Activated naive CD8-positive, alpha-beta T cell treated with anti-CD3 and anti-CD28 coated beads, Interleukin-2, amount 50 U/mL, for 24 hours (primary cell): ENCODE data around the gene HINT3.
"Not testable (repeated sequence)": the region's sequence is repeated elsewhere in the genome, so short reads cannot be mapped to it uniquely, and the experiment has no call there.

Experiments used
- ATAC-seq: fragments of 150-1000 bp; cut with Tn5 transposase; one replicate; pipeline ENCODE4 v1.10.0; 2021
- DNase-seq: peaks from one replicate; pipeline ENCODE4 v3.0.0; 2021
- H3K27ac Mint-ChIP-seq: one replicate; pipeline ENCODE4 v1.8.0; 2021; ENCODE audit warnings: mild to moderate bottlenecking, mixed read lengths
- H3K27me3 Mint-ChIP-seq: one replicate; pipeline ENCODE4 v1.8.0; 2021; ENCODE audit warnings: mixed read lengths
- H3K36me3 Mint-ChIP-seq: one replicate; pipeline ENCODE4 v1.8.0; 2021; ENCODE audit warnings: low read depth, mixed read lengths
- H3K4me1 Mint-ChIP-seq: one replicate; pipeline ENCODE4 v1.8.0; 2021; ENCODE audit warnings: mixed read lengths
- H3K4me3 Mint-ChIP-seq: one replicate; pipeline ENCODE4 v1.8.0; 2021; ENCODE audit warnings: mild to moderate bottlenecking, moderate library complexity, mixed read lengths
- H3K9me3 Mint-ChIP-seq: one replicate; pipeline ENCODE4 v1.8.0; 2021; ENCODE audit warnings: mixed read lengths

Gene HINT3

GRCh38 chr6:125947615-125948014 is 9.0 kb upstream of the HINT3 start:
- H3K27ac Mint-ChIP-seq, result no peak overlapping the region
- peaks cover 10% of the 10 kb centered on the region for H3K27me3 Mint-ChIP-seq
- H3K4me3 Mint-ChIP-seq, result no peak overlapping the region
- DNase-seq (no peak), ATAC-seq (no peak)
- H3K9me3 Mint-ChIP-seq, result no peaks in the 10 kb centered on the region
- no peaks in the 10 kb centered on the region for H3K36me3 Mint-ChIP-seq
- peaks cover 13% of the 10 kb centered on the region for H3K4me1 Mint-ChIP-seq

- H3K27ac Mint-ChIP-seq, result no peak overlapping the region
- H3K4me3 Mint-ChIP-seq, result no peak overlapping the region
- H3K27me3 Mint-ChIP-seq, result peaks cover 10% of the 10 kb centered on the region
- H3K9me3 Mint-ChIP-seq, result no peaks in the 10 kb centered on the region
- ATAC-seq (no peak), DNase-seq (no peak)
- peaks cover 13% of the 10 kb centered on the region for H3K4me1 Mint-ChIP-seq
- no peaks in the 10 kb centered on the region for H3K36me3 Mint-ChIP-seq
Measured at GRCh38 chr6:125948455-125948854, 8.1 kb upstream of the HINT3 start.

GRCh38 chr6:125949069-125949468 is 7.5 kb upstream of the HINT3 start:
- DNase-seq, result no peak
- peaks cover 7% of the 10 kb centered on the region for H3K4me1 Mint-ChIP-seq
- no peak overlapping the region for H3K27ac Mint-ChIP-seq
- no peak overlapping the region for H3K4me3 Mint-ChIP-seq
- H3K27me3 Mint-ChIP-seq, result peaks cover 10% of the 10 kb centered on the region
- H3K36me3 Mint-ChIP-seq, result no peaks in the 10 kb centered on the region
- no peaks in the 10 kb centered on the region for H3K9me3 Mint-ChIP-seq
- ATAC-seq, result no peak

GRCh38 chr6:125950293-125950692 is 6.3 kb upstream of the HINT3 start:
- H3K36me3 Mint-ChIP-seq, result no peaks in the 10 kb centered on the region
- H3K27me3 Mint-ChIP-seq, result peaks cover 10% of the 10 kb centered on the region
- H3K4me3 Mint-ChIP-seq, result no peak overlapping the region
- DNase-seq (no peak), ATAC-seq (no peak)
- H3K9me3 Mint-ChIP-seq, result no peaks in the 10 kb centered on the region
- H3K4me1 Mint-ChIP-seq, result peaks cover 9% of the 10 kb centered on the region
- H3K27ac Mint-ChIP-seq, result no peak overlapping the region

GRCh38 chr6:125950716-125951115 is 5.9 kb upstream of the HINT3 start:
- H3K36me3 Mint-ChIP-seq, H3K4me1 Mint-ChIP-seq, ATAC-seq, H3K27ac Mint-ChIP-seq, H3K9me3 Mint-ChIP-seq, H3K4me3 Mint-ChIP-seq, DNase-seq: not testable (repeated sequence)
- H3K27me3 Mint-ChIP-seq, result peaks cover 10% of the 10 kb centered on the region

- no peaks in the 10 kb centered on the region for H3K9me3 Mint-ChIP-seq
- ATAC-seq (no peak), DNase-seq (no peak)
- H3K4me3 Mint-ChIP-seq, result no peak overlapping the region
- H3K27me3 Mint-ChIP-seq, result peaks cover 10% of the 10 kb centered on the region
- no peak overlapping the region for H3K27ac Mint-ChIP-seq
- no peaks in the 10 kb centered on the region for H3K36me3 Mint-ChIP-seq
- H3K4me1 Mint-ChIP-seq, result peaks cover 9% of the 10 kb centered on the region
Measured at GRCh38 chr6:125951323-125951722, 5.2 kb upstream of the HINT3 start.

DNA sequence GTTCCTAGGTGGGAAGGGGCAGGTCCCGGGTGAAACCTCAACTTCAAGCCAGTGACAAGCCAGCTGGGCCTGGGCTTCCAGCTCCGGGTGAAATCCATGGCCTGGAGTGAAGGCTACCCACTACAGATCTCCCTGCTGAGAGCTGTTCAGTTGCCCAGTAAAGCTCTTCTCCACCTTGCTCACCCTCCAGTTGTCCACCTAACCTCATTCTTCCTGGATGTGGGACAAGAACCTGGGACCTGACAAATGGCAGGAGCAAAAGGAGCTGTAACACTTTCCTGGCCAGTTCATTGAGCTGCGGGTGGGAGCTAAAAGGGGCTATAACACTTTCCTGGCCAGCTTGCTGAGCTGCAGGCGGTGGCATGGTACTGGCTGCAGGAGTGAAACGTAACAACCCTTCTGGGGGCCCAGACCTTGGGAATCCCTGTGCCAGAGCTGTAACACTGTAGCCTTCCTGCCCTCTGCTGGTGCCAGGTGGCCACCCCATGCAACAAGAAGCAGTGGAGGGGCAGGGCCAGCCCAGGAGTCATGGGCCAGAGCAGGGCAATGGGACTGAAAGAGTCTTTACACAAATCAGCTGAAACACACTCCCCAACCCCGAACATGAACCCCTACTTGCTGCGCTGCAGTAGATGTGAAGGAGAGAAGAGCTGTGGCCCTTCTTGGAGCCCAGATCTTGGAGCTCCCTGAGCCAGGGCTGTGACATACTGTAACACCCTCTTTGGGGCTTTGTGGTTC is 3.6 kb upstream of the HINT3 start:
- DNase-seq, result peak; percentile 34
- peak; percentile 34 for ATAC-seq
- Mint-ChIP-seq H3K4me3 (no peak overlapping the region), H3K36me3 (no peaks in the 10 kb centered on the region), H3K27ac (no peak overlapping the region), H3K9me3 (no peaks in the 10 kb centered on the region), H3K27me3 (peaks cover 10% of the 10 kb centered on the region), H3K4me1 (peaks cover 8% of the 10 kb centered on the region)

DNA sequence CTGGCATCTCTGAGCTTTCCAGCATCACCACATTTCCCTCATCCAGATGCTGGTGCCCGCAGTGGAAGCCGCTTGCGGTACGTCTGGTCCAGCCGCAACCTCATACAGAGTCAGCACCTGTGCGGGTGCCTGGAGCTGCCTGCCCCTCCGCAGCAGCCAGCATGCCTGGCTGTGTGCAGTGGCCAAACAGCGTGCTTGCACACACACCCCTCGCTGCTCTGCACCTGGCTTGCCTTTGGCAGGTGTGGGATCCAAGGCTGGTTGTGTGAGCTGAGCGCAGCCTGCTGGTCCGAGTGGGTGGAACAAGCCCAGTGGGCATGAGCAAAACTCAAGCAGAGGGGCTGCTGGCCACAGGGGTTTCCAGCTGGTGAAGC is 3.1 kb upstream of the HINT3 start:
- Mint-ChIP-seq H3K27ac (no peak overlapping the region), H3K36me3 (no peaks in the 10 kb centered on the region), H3K4me3 (no peak overlapping the region), H3K27me3 (peaks cover 10% of the 10 kb centered on the region), H3K4me1 (peaks cover 8% of the 10 kb centered on the region), H3K9me3 (no peaks in the 10 kb centered on the region)
- DNase-seq (no peak), ATAC-seq (no peak)

DNA sequence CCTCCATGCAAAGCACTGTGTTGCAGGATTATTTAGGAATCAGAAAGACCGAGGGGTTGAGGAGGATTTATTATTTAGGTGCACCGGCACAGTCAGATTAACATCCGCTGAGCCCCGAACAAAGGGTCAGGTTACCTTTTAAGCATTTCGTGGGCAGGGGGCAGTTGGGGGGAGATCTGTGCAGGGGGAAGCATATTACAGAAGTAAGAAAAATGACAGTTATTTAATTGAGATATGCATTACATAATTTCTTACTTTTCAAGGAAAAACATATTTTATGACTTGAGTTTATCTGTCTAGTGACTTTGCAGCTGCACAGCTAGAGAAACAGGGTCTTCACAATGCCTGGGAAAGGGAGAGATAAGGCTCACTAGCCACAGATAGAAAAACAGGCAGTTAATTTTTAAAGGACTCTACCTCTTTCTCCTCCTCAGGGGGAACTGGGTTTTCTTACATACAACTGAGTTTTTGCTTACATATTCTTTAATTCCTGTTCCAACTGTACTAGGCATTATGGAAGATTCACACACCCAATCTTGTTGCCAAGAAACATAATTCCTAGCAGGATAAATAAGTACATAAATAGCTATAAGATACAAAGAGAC is 1.7 kb upstream of the HINT3 start:
- ATAC-seq, result no peak
- no peaks in the 10 kb centered on the region for H3K9me3 Mint-ChIP-seq
- H3K27me3 Mint-ChIP-seq, result peaks cover 8% of the 10 kb centered on the region
- H3K27ac Mint-ChIP-seq, result no peak overlapping the region
- no peak for DNase-seq
- H3K36me3 Mint-ChIP-seq, result no peaks in the 10 kb centered on the region
- peak overlapping the region; percentile 1 for H3K4me3 Mint-ChIP-seq
- H3K4me1 Mint-ChIP-seq, result peaks cover 8% of the 10 kb centered on the region

- Mint-ChIP-seq H3K4me1 (peaks cover 10% of the 10 kb centered on the region), H3K36me3 (no peaks in the 10 kb centered on the region), H3K4me3 (no peak overlapping the region), H3K27ac (no peak overlapping the region), H3K27me3 (peaks cover 8% of the 10 kb centered on the region), H3K9me3 (no peaks in the 10 kb centered on the region)
- ATAC-seq, result no peak
- no peak for DNase-seq
Measured at GRCh38 chr6:125955973-125956372, 597 bp upstream of the HINT3 start.

- no peak for DNase-seq
- H3K27me3 Mint-ChIP-seq, result peaks cover 1% of the 10 kb centered on the region
- no peak overlapping the region for H3K4me3 Mint-ChIP-seq
- peaks cover 10% of the 10 kb centered on the region for H3K4me1 Mint-ChIP-seq
- no peaks in the 10 kb centered on the region for H3K36me3 Mint-ChIP-seq
- H3K9me3 Mint-ChIP-seq, result no peaks in the 10 kb centered on the region
- no peak for ATAC-seq
- no peak overlapping the region for H3K27ac Mint-ChIP-seq
Measured at GRCh38 chr6:125957391-125957693, 772 bp downstream of the HINT3 start.

- DNase-seq, result no peak
- ATAC-seq, result no peak
- Mint-ChIP-seq H3K9me3 (no peaks in the 10 kb centered on the region), H3K27me3 (no peaks in the 10 kb centered on the region), H3K4me3 (no peak overlapping the region), H3K36me3 (no peaks in the 10 kb centered on the region), H3K4me1 (peaks cover 10% of the 10 kb centered on the region), H3K27ac (no peak overlapping the region)
Measured at GRCh38 chr6:125957845-125958244, 1.3 kb downstream of the HINT3 start.

DNA sequence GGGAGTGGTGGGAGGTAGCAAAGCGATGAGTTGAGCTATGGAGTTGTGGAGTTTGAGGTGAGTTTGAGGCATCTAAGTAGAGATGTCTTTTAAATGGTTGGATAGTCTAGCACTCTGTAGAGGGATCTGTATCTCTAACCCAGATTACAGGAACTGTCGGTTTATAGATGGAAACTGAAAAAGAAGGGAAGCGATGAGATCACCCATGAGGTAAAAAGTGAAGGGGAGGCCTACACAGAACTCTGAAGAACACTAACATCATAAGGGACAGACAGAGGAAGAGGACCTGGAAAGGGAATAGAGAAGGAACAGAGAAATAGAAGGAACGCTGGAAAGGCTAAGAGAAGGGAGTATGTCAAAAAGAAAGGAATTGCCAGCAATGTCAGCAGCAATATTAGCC is 2.5 kb downstream of the HINT3 start:
- H3K27ac Mint-ChIP-seq, result no peak overlapping the region
- H3K27me3 Mint-ChIP-seq, result no peaks in the 10 kb centered on the region
- no peaks in the 10 kb centered on the region for H3K36me3 Mint-ChIP-seq
- peaks cover 10% of the 10 kb centered on the region for H3K4me1 Mint-ChIP-seq
- no peak for ATAC-seq
- H3K9me3 Mint-ChIP-seq, result no peaks in the 10 kb centered on the region
- no peak overlapping the region for H3K4me3 Mint-ChIP-seq
- no peak for DNase-seq

GRCh38 chr6:125961117-125961516 is 4.5 kb downstream of the HINT3 start:
- Mint-ChIP-seq H3K9me3 (no peaks in the 10 kb centered on the region), H3K36me3 (no peaks in the 10 kb centered on the region), H3K4me1 (peaks cover 4% of the 10 kb centered on the region), H3K27ac (no peak overlapping the region), H3K27me3 (no peaks in the 10 kb centered on the region), H3K4me3 (no peak overlapping the region)
- DNase-seq (no peak), ATAC-seq (no peak)

DNA sequence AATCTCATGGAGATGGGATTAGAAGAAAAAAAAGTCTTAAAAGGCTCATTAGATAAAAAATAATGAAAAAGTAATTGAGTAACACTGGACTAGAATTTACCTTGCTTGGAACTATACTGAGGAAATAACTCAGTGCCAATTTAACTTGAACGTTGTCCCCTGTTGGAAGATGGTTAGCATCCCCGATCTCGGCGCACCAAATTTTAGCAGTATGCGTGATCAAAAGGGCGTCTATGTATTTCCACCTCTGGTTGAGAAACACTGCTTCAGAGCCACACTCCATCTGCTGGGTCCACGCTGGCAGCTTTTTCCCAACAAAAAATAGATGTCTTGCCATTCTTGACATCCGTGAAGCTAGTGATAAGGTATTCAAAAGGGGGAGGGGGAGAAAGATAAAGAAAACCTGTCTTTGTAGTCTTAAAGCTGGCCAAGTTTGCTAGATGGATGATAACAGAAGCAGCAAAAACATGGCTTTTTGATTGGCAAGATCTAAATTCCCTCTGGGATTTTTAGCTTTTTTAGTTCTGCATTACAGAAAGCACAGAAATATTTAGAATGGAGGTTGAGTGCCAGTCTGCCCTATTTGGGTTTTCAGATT is 6.4 kb downstream of the HINT3 start:
- no peak for DNase-seq
- H3K27me3 Mint-ChIP-seq, result no peaks in the 10 kb centered on the region
- no peaks in the 10 kb centered on the region for H3K9me3 Mint-ChIP-seq
- no peak overlapping the region for H3K4me3 Mint-ChIP-seq
- no peak overlapping the region for H3K27ac Mint-ChIP-seq
- no peak for ATAC-seq
- H3K36me3 Mint-ChIP-seq, result peaks cover 5% of the 10 kb centered on the region
- H3K4me1 Mint-ChIP-seq, result peaks cover 1% of the 10 kb centered on the region
